Caki2 (cell line): ENCODE data around the gene HLA-DPB1. TPM values are rescaled to one million over a fixed set of nuclear protein-coding genes. Genes with fewer than 3 reads are reported as not detected.

ENCODE experiments used
- DNase-seq: peaks from one replicate; pipeline ENCODE4 v3.0.0-alpha.2; 2015; ENCODE audit warnings: low read depth
- in situ Hi-C: cut with HindIII; loops from 2 replicates; pipeline ENCODE4 v1.10.0; 2016; ENCODE audit warnings: low sequenced_read_pairs, low pct_unique_long_range_greater_than_20kb, mixed read lengths
- total RNA-seq: library from RNA; depleted of rRNA; stranded (reverse); fragments of >200 nt; shearing (Covaris generic); gene quantifications from 2 replicates; pipeline ENCODE4 v1.2.3, GENCODE V29; 2014; ENCODE audit warnings: low replicate concordance; rRNA removed

Gene HLA-DPB1
- total RNA-seq, 1 experiment from 2014 or later, result not detected

DNA sequence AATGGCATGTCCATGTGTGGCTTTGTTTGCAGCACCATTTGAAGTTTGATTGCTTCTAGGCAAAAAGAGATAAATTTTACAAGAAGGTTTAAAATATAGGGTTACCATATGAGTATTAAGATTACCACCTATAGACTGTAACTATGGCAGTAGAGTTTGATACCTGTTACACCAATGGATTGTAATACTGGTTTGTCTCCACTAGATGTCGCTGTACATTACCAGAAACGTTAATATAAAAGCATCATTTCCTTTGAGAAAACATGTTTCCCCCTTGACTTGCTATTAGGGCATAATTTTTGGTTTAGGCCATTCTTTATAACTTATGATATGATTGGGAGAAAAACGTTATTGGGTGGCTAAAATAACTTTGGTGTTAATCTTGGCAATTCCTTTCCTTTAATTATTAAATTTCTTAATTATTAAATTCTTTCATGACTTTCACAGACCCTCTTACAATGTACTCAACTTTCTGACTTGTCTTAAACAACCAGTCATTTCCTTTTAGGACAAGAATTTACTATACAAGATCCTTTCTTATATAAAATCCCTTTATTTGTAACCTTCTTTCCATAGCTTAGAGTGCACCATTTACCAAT lies 42.8 kb downstream of the HLA-DPB1 start:
- peak; percentile 10 for DNase-seq
- in situ Hi-C loops, result no loop called here

DNA sequence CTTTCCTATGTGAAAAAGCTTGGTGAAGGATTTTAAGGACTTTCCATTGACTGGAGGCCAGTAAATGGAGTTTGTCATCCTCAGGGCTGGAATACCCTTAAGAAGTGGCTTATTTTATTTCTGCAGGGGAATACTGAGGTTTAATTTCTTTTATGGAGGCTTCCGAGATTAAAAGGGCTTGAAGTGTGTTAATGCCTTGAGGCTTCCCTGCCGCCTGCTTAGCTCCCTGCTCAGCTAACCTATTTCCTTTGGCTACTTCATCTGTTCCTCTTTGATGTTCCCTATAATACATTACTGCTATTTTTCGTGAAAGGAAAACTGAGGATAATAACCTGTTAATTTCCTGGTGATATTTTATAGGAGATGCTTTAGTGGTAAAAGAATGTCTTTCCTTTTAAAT lies 44.2 kb downstream of the HLA-DPB1 start:
- in situ Hi-C loops, result no loop called here

DNA sequence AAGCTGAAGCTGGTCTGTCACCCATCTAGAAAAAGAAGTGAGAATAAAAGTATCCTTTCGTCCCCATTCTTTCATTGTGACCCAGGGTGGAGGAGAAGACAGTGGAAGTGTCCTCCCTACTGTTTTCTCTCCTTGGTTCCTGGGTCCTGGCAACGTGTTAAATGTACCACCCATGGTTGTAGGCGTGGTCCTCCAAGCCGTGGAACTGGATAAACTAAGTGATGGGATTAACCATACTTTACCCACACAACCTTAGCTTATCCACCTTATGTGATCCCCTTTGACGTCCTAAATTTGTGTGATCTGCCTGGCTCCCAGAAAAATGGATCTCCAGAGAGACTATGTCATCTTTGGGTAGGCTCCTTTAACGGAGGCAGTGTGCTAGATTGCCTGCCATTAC lies 47.4 kb downstream of the HLA-DPB1 start:
- in situ Hi-C loops, result no loop called here
- no peak for DNase-seq

More for the DNA sequence above, 44.2 kb downstream of the HLA-DPB1 start:
- DNase-seq, result no peak

DNA sequence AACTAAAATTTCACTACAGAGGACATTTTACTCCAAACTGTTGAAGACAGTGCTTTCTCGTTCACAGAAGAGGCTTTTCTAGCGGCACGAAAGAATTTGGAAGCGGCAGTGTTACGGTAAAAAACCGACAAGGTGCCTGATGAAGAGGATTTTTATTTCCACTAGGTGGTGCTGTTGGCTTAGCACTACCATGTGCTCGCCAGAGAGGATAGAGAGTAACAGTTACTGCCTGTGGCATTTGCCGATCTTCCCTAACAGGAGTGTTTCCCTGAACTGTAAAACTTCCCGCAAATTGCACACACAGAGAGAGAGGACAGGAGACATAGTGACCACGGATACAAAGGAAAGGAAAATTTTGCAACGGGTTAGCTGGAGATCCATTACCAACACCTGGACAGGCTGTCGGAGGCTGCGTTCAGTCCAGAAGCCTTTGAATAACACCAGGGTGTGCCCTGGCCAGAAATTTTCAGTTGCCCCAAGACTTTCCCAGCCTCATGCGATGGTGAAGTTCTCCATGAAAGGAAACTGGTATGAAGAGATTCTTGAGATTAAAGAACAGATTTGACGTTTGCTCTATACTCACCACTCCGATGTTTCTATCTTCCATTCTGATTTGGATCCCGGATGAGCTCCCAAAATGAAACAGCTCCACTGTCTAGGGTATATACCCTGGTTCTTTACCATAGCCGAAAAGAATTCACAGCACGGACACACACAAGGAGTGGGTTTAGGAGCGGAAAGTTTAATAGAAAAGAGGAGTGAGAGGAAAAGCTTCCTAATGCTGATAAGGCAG lies 48.1 kb downstream of the HLA-DPB1 start:
- peak; percentile 42 for DNase-seq
- in situ Hi-C loops, result no loop called here

DNA sequence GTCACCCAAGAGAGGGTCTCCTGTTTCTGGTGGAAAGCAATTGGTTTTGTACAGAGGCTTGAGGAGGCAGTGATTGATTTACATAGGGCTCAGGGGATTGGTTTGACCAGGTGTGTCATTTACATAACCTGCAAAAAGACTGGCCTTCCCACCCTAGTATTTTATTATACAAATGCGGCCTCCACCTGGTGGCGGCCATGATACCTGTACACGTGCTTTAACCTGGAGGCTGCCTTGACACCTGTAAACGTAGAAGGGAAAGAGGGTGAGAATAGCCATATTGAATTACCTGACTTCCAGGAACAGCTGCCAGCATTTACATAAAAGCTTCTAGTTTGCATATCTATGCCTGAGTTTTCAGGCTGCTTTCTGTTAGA lies 48.7 kb downstream of the HLA-DPB1 start:
- no peak for DNase-seq
- in situ Hi-C loops, result no loop called here

DNA sequence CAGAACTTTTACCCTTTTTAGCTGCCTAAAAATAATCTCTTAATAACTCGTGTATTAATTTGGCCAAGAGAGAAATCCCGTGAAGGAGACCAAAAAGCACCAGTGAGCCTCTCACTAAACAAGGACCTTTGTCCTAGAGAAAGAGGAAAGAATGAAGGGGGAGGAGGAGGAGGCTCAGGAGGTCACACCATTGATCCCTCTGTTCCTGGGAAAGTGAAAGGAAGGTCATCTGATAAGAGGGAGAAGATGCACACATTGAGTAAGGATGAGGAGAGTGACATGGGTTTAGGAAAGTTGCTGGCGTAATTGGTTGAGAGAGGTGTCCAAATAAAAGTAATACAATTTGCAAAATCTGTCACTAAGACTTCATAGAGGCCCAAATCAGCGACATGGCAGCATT lies 49.2 kb downstream of the HLA-DPB1 start:
- DNase-seq, result no peak
- in situ Hi-C loops, result no loop called here

DNA sequence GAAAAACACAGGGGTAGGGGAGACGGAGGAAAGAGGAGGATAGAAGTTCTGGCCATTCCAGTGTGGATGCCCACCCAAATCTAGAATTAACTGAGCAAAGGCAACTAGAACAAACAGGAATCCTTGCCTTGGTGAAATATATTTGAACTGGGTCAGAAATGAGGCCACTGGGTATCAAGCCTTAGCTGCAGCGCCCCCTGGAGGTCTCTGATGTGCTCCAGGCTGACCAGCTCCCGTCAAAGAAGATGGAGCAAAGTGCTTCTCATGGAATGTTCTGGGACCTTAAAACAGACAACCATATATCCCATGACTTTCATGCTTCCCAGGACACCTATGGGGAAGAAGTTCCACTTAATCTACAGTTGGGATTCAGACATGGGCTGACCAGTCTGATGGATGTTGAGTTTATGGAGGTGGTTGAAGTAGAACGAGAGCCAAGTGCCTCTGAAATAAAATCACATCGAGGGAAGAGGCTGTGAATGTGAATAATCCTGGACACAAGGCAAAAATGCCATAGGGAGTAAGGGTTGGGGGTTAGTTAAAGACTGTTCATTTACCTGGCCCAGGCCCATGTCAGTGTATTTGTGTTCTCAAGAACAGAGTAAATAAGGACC lies 50.4 kb downstream of the HLA-DPB1 start:
- DNase-seq, result no peak
- in situ Hi-C loops, result no loop called here

DNA sequence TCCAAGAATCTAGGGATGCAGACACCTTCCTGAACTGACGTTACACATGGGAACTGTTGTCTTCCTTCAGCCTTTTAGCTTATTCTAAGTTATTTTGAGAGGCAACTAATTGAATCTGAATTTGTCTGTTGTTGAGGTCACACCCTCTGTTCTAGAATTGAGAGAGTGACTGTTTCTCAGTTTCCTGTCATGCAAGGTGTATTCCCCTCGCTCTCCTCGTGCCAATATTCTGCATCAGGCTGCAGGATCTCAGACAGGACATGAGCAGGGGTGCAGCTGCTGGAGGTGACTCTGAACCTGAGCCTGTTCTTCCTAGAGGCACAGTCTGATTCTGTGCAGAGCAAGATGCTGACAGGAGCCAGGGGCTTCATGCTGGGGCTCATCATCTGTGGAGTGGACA lies 52.5 kb downstream of the HLA-DPB1 start:
- in situ Hi-C loops, result no loop called here
- DNase-seq, result no peak

DNA sequence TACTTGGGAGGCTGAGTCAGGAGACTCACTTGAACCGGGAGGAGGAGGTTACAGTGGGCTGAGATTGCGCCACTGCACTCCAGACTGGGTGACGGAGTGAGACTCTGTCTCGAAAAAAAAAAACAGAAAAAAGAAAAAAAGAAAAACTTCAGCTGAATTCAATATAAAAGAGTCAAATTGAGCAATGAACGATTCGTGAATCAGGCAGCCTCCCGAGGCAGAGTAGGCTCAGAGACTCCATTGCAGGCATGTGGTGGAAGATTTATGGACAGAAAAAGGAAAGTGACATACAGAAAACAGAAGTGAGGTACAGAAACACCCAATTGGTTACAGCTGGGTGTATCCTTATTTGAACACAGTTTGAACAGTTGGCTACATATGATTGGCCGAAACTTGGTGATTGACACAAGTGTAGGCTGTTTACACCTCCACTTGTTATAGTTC lies 56.3 kb downstream of the HLA-DPB1 start:
- no peak for DNase-seq
- in situ Hi-C loops, result no loop called here

DNA sequence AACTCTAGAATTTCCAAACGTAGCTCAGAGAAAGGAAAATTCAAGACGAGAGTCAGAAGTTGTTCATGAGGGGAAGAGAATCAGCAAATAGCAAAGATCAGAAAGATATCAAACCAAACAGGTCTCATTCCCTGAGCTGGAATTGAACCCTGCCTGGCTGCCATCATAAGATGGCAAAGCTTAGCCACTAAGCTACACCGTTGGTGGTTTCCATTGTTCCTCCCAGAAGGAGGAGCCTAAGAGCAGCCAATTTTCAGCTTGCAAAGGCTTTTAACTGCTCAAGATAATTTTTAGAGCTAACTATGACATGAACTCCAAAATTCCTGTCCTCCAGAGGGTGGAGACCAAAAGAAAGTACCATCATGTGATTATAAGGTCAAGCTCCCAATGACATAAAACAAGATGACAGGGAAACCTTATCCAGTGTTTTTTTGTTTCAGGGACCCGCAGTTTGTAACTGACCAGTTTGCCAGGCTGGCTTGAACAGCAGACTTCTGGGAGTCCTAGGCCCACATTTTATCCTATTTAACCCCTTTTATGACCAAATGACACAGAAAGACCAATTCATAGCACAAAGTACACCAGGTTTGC lies 60.6 kb downstream of the HLA-DPB1 start:
- DNase-seq, result no peak
- in situ Hi-C loops, result no loop called here

Other genes with a start within 250 kb of the HLA-DPB1 start
- gene TAP2, start 237.3 kb upstream of the HLA-DPB1 start, total RNA-seq, result 8.9 and 26.7 TPM in 2 replicates
- 267 and 291 TPM in 2 replicates for gene PSMB8, start 231.9 kb upstream of the HLA-DPB1 start, total RNA-seq
- 63.3 and 65.5 TPM in 2 replicates for gene TAP1, start 222.3 kb upstream of the HLA-DPB1 start, total RNA-seq
- gene PSMB9, start 221.8 kb upstream of the HLA-DPB1 start, total RNA-seq, result 80.2 and 123 TPM in 2 replicates
- 0.35 and 13.2 TPM in 2 replicates for gene HLA-DMB, start 135.0 kb upstream of the HLA-DPB1 start, total RNA-seq
- 7.4 and 16.7 TPM in 2 replicates for gene HLA-DMA, start 122.9 kb upstream of the HLA-DPB1 start, total RNA-seq
- gene BRD2, start 107.4 kb upstream of the HLA-DPB1 start, total RNA-seq, result 43.7 and 62.6 TPM in 2 replicates
- not detected in 2 replicates for gene HLA-DOA, start 66.4 kb upstream of the HLA-DPB1 start, total RNA-seq
- not detected in 2 replicates for gene HLA-DPA1, start 2.3 kb upstream of the HLA-DPB1 start, total RNA-seq
- 0.20 and 1.4 TPM in 2 replicates for gene COL11A2, start 116.5 kb downstream of the HLA-DPB1 start, total RNA-seq
- gene RXRB, start 124.7 kb downstream of the HLA-DPB1 start, total RNA-seq, result 25.1 and 30.0 TPM in 2 replicates
- gene SLC39A7, start 124.9 kb downstream of the HLA-DPB1 start, total RNA-seq, result 232 and 245 TPM in 2 replicates
- 41.2 and 79.7 TPM in 2 replicates for gene HSD17B8, start 128.7 kb downstream of the HLA-DPB1 start, total RNA-seq
- gene RING1, start 132.5 kb downstream of the HLA-DPB1 start, total RNA-seq, result 51.4 and 56.9 TPM in 2 replicates
- gene VPS52, start 195.9 kb downstream of the HLA-DPB1 start, total RNA-seq, result 21.1 and 27.6 TPM in 2 replicates
- gene RPS18, start 196.1 kb downstream of the HLA-DPB1 start, total RNA-seq, result 3,205 and 3,207 TPM in 2 replicates
- not detected in 2 replicates for gene B3GALT4, start 201.1 kb downstream of the HLA-DPB1 start, total RNA-seq
- gene WDR46, start 213.2 kb downstream of the HLA-DPB1 start, total RNA-seq, result 92.5 and 98.2 TPM in 2 replicates
- 151 and 264 TPM in 2 replicates for gene PFDN6, start 213.6 kb downstream of the HLA-DPB1 start, total RNA-seq
- gene RGL2, start 223.0 kb downstream of the HLA-DPB1 start, total RNA-seq, result 38.8 and 53.7 TPM in 2 replicates
- gene TAPBP, start 238.1 kb downstream of the HLA-DPB1 start, total RNA-seq, result 132 and 145 TPM in 2 replicates
- 16.1 and 16.6 TPM in 2 replicates for gene ZBTB22, start 241.8 kb downstream of the HLA-DPB1 start, total RNA-seq
- 56.5 and 59.5 TPM in 2 replicates for gene DAXX, start 247.0 kb downstream of the HLA-DPB1 start, total RNA-seq